Measurements from ENCODE around the gene AP1G1.

GRCh38 chr16:71845639-71846430, 37.2 kb upstream of the AP1G1 start, which contains the start of gene ATXN1L:
- 0 out of 2 replicates have a peak, but pooled peaks have one; percentile 16 for TF ChIP-seq RAD21 (IDR thresholded peaks at IDR 0.05; ENCODE audit: insufficient read depth, low read depth, low read length)
- TF ChIP-seq POLR2AphosphoS2 (IDR thresholded peaks at IDR 0.05; ENCODE audit: low read depth, low read length), result peak; percentile 91
- TF ChIP-seq CHD4 (IDR thresholded peaks at IDR 0.05), result no peak
- TF ChIP-seq EP300 (IDR thresholded peaks at IDR 0.05; ENCODE audit: borderline replicate concordance in 1 of 2, control insufficient read depth in 1 of 2, low read depth in 2 of 2, low read length in 2 of 2), result peak; percentile 49 to 70; a peak in 2 of 4 replicates
